Thoracic aorta (tissue), 2 donors: ENCODE data around the gene SLC25A30. TPM values are rescaled to one million over a fixed set of nuclear protein-coding genes. Genes with fewer than 3 reads are reported as not detected.

ENCODE experiments used
- ATAC-seq: fragments of 150-250 bp; one replicate; pipeline ENCODE4 v1.8.0; 2017; ENCODE audit warnings: low read depth; ENCODE audit not compliant: insufficient number of reproducible peaks, low FRiP score
- DNase-seq: peaks from one replicate; pipeline ENCODE4 v3.0.0-alpha.2; 2020; ENCODE audit warnings: low spot score
- H3K27ac ChIP-seq, 2 donors: fragments of 200-600 bp; sonication (generic); 1 replicate in 1 of 2; 2 replicates in 1 of 2; pipeline ENCODE4 v1.5.1; 2016; ENCODE audit warnings: mild to moderate bottlenecking in 2 of 2, moderate library complexity in 2 of 2
- H3K27me3 ChIP-seq: fragments of 200-600 bp; sonication (generic); replicated peaks from 2 replicates; pipeline ENCODE4 v1.6.0; 2016; ENCODE audit warnings: mild to moderate bottlenecking; ENCODE audit not compliant: insufficient read depth
- H3K36me3 ChIP-seq: fragments of 200-600 bp; sonication (generic); one replicate; pipeline ENCODE4 v1.5.1; 2016
- H3K4me1 ChIP-seq, 2 donors: fragments of 200-600 bp; sonication (generic); 1 replicate in 1 of 2; 2 replicates in 1 of 2; pipeline versions ENCODE4 v1.5.1 to v1.6.0; 2016; ENCODE audit warnings: low read depth in 2 of 2, mild to moderate bottlenecking in 1 of 2; ENCODE audit not compliant: control insufficient read depth in 1 of 2
- H3K4me3 ChIP-seq: fragments of 200-600 bp; sonication (generic); 2 replicates; pipeline ENCODE4 v1.5.1; 2016; ENCODE audit warnings: mild to moderate bottlenecking
- H3K9me3 ChIP-seq: fragments of 200-600 bp; sonication (generic); 2 replicates; pipeline ENCODE4 v1.5.1; 2016
- total RNA-seq, 2 donors: library from RNA; depleted of rRNA; stranded (reverse); fragments of >200 nt; gene quantifications; one replicate each; pipeline versions ENCODE4 v1.1.0 to v1.2.3, GENCODE V29; 2016
- TF ChIP-seq, protein P1 (sequence below): fragments of 200-600 bp; sonication (generic); IDR thresholded peaks from one replicate; pipeline ENCODE4 v1.5.1; 2019; ENCODE audit warnings: antibody characterized with exemption

Gene SLC25A30
- total RNA-seq, 2 donors from 2014 or later, result 18.7 to 19.9 TPM

DNA sequence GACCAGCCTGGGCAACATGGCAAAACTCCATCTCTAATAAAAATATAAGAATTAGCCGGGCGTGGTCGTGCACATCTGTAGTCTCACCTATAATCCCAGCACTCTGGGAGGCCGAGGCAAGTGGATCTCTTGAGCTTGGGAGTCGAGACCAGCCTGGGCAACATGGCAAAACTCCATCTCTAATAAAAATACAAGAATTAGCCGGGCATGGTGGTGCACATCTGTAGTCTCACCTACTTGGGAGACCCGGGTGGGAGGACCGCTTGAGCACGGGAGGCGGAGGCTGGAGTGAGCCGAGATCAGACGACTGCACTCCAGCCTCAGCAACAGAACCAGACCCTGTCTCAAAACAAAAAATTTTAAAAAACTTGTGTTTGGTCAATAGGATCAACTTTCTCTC is 7.7 kb downstream of the SLC25A30 start:
- no peaks in the 10 kb centered on the region for H3K27me3 ChIP-seq
- TF ChIP-seq, protein P1, sequence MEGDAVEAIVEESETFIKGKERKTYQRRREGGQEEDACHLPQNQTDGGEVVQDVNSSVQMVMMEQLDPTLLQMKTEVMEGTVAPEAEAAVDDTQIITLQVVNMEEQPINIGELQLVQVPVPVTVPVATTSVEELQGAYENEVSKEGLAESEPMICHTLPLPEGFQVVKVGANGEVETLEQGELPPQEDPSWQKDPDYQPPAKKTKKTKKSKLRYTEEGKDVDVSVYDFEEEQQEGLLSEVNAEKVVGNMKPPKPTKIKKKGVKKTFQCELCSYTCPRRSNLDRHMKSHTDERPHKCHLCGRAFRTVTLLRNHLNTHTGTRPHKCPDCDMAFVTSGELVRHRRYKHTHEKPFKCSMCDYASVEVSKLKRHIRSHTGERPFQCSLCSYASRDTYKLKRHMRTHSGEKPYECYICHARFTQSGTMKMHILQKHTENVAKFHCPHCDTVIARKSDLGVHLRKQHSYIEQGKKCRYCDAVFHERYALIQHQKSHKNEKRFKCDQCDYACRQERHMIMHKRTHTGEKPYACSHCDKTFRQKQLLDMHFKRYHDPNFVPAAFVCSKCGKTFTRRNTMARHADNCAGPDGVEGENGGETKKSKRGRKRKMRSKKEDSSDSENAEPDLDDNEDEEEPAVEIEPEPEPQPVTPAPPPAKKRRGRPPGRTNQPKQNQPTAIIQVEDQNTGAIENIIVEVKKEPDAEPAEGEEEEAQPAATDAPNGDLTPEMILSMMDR, result no peak
- peaks cover 19% of the 10 kb centered on the region for H3K36me3 ChIP-seq

DNA sequence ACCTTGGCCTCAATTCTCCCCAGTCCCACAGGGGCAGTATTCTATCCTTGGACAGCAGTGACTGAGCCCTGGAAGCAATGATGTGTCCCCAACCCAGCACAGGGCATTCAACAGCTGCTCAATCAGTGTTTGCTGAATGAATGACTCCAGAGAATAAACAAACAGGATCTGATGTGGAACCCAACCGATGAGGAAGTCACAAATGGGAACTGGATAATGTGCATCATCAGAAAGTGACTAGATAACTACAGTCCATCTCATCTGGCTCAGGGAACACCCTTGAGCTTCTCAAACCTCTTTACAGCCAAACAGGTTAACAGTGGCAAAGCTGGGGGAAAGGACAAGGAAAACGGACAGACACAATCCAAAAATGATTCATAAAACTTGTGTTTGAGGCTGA is 8.2 kb downstream of the SLC25A30 start:
- DNase-seq, result no peak
- no peak for ATAC-seq

More for the DNA sequence above, 7.7 kb downstream of the SLC25A30 start:
- no peaks in the 10 kb centered on the region for H3K9me3 ChIP-seq
- DNase-seq (no peak), ATAC-seq (no peak)
- peaks cover 4 to 19% of the 10 kb centered on the region in 2 donors for H3K4me1 ChIP-seq
- H3K27ac ChIP-seq, result no peak overlapping the region
- no peak overlapping the region for H3K4me3 ChIP-seq

DNA sequence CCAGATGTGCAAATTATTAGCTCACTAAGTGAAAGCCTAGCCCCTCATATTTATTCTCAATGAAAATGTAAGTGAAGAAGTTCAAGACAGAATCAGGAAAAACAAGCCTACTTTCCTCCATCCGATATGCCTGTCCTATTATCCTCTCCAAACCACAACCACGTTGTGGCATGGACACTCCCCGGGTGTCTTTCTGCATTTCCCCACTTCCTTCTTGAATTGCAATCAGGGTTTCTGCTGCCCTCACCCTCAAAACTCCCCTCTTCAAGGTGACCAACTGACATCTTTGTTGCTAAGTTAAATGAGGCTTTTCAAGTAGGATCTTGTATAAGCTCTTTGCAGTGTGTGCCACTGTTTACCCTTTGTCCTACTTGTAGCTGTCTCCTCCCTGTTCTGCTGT is 11.8 kb downstream of the SLC25A30 start:
- H3K4me3 ChIP-seq, result no peak overlapping the region
- ATAC-seq (no peak), DNase-seq (no peak)
- no peaks in the 10 kb centered on the region for H3K27me3 ChIP-seq
- TF ChIP-seq, protein P1, result no peak
- peaks cover 29% of the 10 kb centered on the region for H3K36me3 ChIP-seq
- H3K27ac ChIP-seq, result no peak overlapping the region
- no peaks in the 10 kb centered on the region for H3K9me3 ChIP-seq
- H3K4me1 ChIP-seq, result no peaks in the 10 kb centered on the region

More for the DNA sequence above, 8.2 kb downstream of the SLC25A30 start:
- Histone ChIP-seq H3K27me3 (no peaks in the 10 kb centered on the region), H3K27ac (no peak overlapping the region), H3K9me3 (no peaks in the 10 kb centered on the region), H3K4me3 (no peak overlapping the region), H3K4me1 (peaks cover 1 to 15% of the 10 kb centered on the region in 2 donors), H3K36me3 (peaks cover 20% of the 10 kb centered on the region)
- TF ChIP-seq, protein P1, result no peak

DNA sequence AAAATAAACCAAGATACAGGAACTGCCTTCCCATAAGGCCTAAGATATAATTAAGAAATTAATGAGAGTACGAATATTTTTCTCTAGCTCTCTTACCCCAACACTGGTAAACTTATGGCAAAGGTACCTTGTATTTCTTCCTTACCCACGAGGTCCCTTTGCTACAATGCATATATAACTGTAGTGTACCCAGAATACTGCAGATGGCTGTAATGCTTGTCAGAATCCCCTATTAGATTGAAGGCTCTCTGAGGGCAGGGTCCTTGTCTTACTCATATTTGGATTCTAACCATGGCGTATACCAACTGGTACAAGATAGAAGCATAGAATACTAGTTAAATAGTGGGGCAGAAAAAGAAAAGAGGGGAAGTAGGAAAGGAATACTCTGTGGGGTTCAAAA is 15.1 kb downstream of the SLC25A30 start:
- H3K27me3 ChIP-seq, result no peaks in the 10 kb centered on the region
- TF ChIP-seq, protein P1, result no peak
- no peaks in the 10 kb centered on the region for H3K4me1 ChIP-seq
- no peak for DNase-seq
- peaks cover 35% of the 10 kb centered on the region for H3K36me3 ChIP-seq
- no peak overlapping the region for H3K4me3 ChIP-seq
- ATAC-seq, result no peak
- no peaks in the 10 kb centered on the region for H3K9me3 ChIP-seq
- H3K27ac ChIP-seq, result no peak overlapping the region

DNA sequence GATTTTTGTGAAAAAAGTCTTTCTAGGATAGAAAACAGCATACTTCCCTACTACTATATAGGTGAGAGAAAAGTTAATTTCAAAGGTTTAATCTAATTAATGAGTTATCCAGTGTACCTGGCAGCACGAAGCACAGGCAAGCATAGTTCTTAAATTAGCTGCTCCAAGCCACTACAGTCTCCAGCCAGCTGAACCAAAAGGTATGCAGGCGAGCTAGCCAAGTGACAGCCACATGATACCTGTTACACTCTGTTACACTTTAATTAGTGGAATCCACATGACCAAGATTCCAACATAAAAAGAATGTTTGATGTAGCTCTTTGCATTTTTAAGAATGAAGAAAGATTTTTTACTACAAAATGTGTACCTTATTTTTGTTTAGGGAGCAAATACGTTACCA is 15.5 kb downstream of the SLC25A30 start:
- Histone ChIP-seq H3K36me3 (peaks cover 34% of the 10 kb centered on the region), H3K4me3 (no peak overlapping the region), H3K27me3 (no peaks in the 10 kb centered on the region), H3K9me3 (no peaks in the 10 kb centered on the region), H3K27ac (no peak overlapping the region), H3K4me1 (no peaks in the 10 kb centered on the region)
- no peak for ATAC-seq
- DNase-seq, result no peak
- TF ChIP-seq, protein P1, result no peak
